K562 (cell line): ENCODE measurements around the gene MRPL3. TPM values are rescaled to one million over a fixed set of nuclear protein-coding genes. Genes with fewer than 3 reads are reported as not detected.

ENCODE experiments used
- BRD4 ChIP-seq: fragments of 200-600 bp; sonication (generic); IDR thresholded peaks from 2 replicates; pipeline ENCODE4 v1.6.1; 2017; ENCODE audit warnings: inconsistent platforms
- BRF1 ChIP-seq: IDR thresholded peaks from 3 replicates; pipeline ENCODE4 v1.6.1; 2011; ENCODE audit warnings: borderline replicate concordance, mild to moderate bottlenecking; ENCODE audit not compliant: insufficient read length; ENCODE audit errors: extremely low read depth
- DNMT1 ChIP-seq: fragments of 450-650 bp; IDR thresholded peaks from 2 replicates; pipeline ENCODE4 v1.6.1; 2016; ENCODE audit warnings: antibody characterized with exemption, mild to moderate bottlenecking
- EHMT2 ChIP-seq: fragments of 450-650 bp; IDR thresholded peaks from 2 replicates; pipeline ENCODE4 v1.6.1; 2018; ENCODE audit warnings: antibody characterized with exemption
- ERF ChIP-seq: fragments of 450-650 bp; formaldehyde crosslinking; IDR thresholded peaks from 2 replicates; pipeline ENCODE4 v1.4.0; 2020; ENCODE audit warnings: mild to moderate bottlenecking, mixed read lengths
- FOXA3 ChIP-seq, 2 experiments: fragments of 450-650 bp in 1 of 2; sonication (generic) in 1 of 2; formaldehyde crosslinking; IDR thresholded peaks in 1 of 2; conservative IDR thresholded peaks in 1 of 2; 2 replicates each; pipeline versions ENCODE4 v1.4.0 to v1.8.0; 2020 to 2022; ENCODE audit warnings: mild to moderate bottlenecking in 2 of 2, missing genetic modification reagents in 1 of 2
- MTF1 ChIP-seq: fragments of 250-450 bp; sonication (Bioruptor Pico); IDR thresholded peaks from 2 replicates; pipeline ENCODE4 v1.9.0; 2021; ENCODE audit warnings: moderate library complexity, mild to moderate bottlenecking, inconsistent platforms, borderline replicate concordance
- POLR2AphosphoS2 ChIP-seq: IDR thresholded peaks from 2 replicates; pipeline ENCODE4 v1.6.1; 2012; ENCODE audit warnings: low read length, improper control_type of control experiment
- POLR2G ChIP-seq: fragments of 200-400 bp; formaldehyde crosslinking; IDR thresholded peaks from 2 replicates; pipeline ENCODE4 v1.6.1; 2017; ENCODE audit warnings: low read depth, mild to moderate bottlenecking, antibody characterized with exemption, low read length, moderate library complexity
- TRIM24 ChIP-seq, 2 experiments: fragments of 450-650 bp; IDR thresholded peaks; 2 replicates each; pipeline ENCODE4 v1.6.1; 2016
- U2AF1 ChIP-seq: fragments of 200-400 bp; formaldehyde crosslinking; optimal IDR thresholded peaks from 2 replicates; pipeline ENCODE3; 2017; ENCODE audit warnings: mild to moderate bottlenecking, low read depth, low read length, moderate library complexity
- YBX1 ChIP-seq: fragments of 450-650 bp; IDR thresholded peaks from 2 replicates; pipeline ENCODE4 v1.7.1; 2016; ENCODE audit warnings: mild to moderate bottlenecking
- ZBTB40 ChIP-seq, 2 experiments: fragments of 450-650 bp in 1 of 2; sonication (generic) in 1 of 2; formaldehyde crosslinking in 1 of 2; IDR thresholded peaks; 2 replicates each; pipeline versions ENCODE4 v1.7.1 to v1.9.0; 2016 to 2022; ENCODE audit warnings: inconsistent platforms in 1 of 2, mild to moderate bottlenecking in 1 of 2, missing genetic modification reagents in 1 of 2
- ZNF121 ChIP-seq: sonication (generic); formaldehyde crosslinking; conservative IDR thresholded peaks from 2 replicates; pipeline ENCODE4 v1.8.0; 2022; ENCODE audit warnings: missing genetic modification reagents
- ZNF217 ChIP-seq: sonication (generic); formaldehyde crosslinking; IDR thresholded peaks from 2 replicates; pipeline ENCODE4 v1.8.0; 2022; ENCODE audit warnings: mild to moderate bottlenecking, missing genetic modification reagents
- ZNF436 ChIP-seq: fragments of 250-450, 450-650 bp; sonication (Bioruptor Pico); formaldehyde crosslinking; IDR thresholded peaks from 2 replicates; pipeline ENCODE4 v1.7.0; 2020; ENCODE audit warnings: mild to moderate bottlenecking
- ZNF583 ChIP-seq: fragments of 250-450 bp; sonication (Bioruptor Pico); IDR thresholded peaks from 2 replicates; pipeline ENCODE4 v1.4.0; 2020
- ZNF584 ChIP-seq: fragments of 200-800 bp; sonication (Bioruptor generic); IDR thresholded peaks from 2 replicates; pipeline ENCODE4 v1.6.1; 2016; ENCODE audit warnings: low read depth, mild to moderate bottlenecking, missing genetic modification characterization, missing compliant biosample characterization
- polyA plus RNA-seq, 8 experiments: library from polyadenylated mRNA; depleted of rRNA in 4 of 8; stranded (reverse) in 5 of 8; unstranded in 3 of 8; fragments of >200 nt; fragmentation: Nextera tagmentation in 2 of 8; fragmentation: Illumina TruSeq in 1 of 8; extraction: Ambion mirVana in 2 of 8; extraction: Trizol in 1 of 8; gene quantifications; 2 replicates each; pipeline versions ENCODE4 v1.2.1 to v1.2.3, GENCODE V29; 2011 to 2014; ENCODE audit warnings: inconsistent platforms in 1 of 8, missing spikeins in 1 of 8
- total RNA-seq, 7 experiments: library from RNA; depleted of rRNA in 6 of 7; stranded (reverse); fragments of >200 nt in 6 of 7; fragmentation: Illumina TruSeq in 2 of 7; extraction: Trizol in 2 of 7; gene quantifications; 2 replicates each; pipeline versions ENCODE4 v1.2.1 to v1.2.3, GENCODE V29; 2011 to 2021; ENCODE audit warnings: low replicate concordance in 1 of 7
- TF ChIP-seq, protein P1 (sequence below): fragments of 250-450 bp; sonication (Bioruptor Pico); IDR thresholded peaks from 2 replicates; pipeline ENCODE4 v1.5.0; 2021

The MRPL3 gene
- total and polyA plus RNA-seq, 9 of the 15 experiments (the other 6 are each of a cell fraction or from before 2014, with no cell fraction given) = 81.7 to 340 (median 190) TPM

GRCh38 chr3:131502530-131503319 lies at the start of gene MRPL3 (continued):
- TF ChIP-seq ZBTB40 (IDR thresholded peaks at IDR 0.05) (peak; percentile 98), ZBTB40 (CRISPR knock-in tag; IDR thresholded peaks at IDR 0.05) (0 out of 2 replicates have a peak, but pooled peaks have one; percentile 33), ZNF217 (CRISPR knock-in tag) (no peak), TRIM24 (IDR thresholded peaks at IDR 0.05) (peak in 1 of 2 experiments; percentile 96; a peak in 2 of 4 replicates), BRD4 (peak; percentile 85; the same call in 1 of the 2 replicates), MTF1 (CRISPR knock-in tag) (no peak), POLR2AphosphoS2 (no peak), ERF (CRISPR knock-in tag) (no peak), DNMT1 (no peak), ZNF583 (CRISPR knock-in tag) (no peak), POLR2G (peak; percentile 93), ZNF584 (no peak; the same call in 1 of the 2 replicates), BRF1 (no peak), YBX1 (no peak), U2AF1 (no peak), FOXA3 (CRISPR knock-in tag; conservative IDR thresholded peaks at IDR 0.05 in 1 of 2, IDR thresholded peaks at IDR 0.05 in 1 of 2) (no peak; a peak in 1 of 4 replicates), ZNF121 (CRISPR knock-in tag) (no peak), EHMT2 (peak; percentile 94), ZNF436 (CRISPR knock-in tag) (no peak)
- TF ChIP-seq, protein P1, sequence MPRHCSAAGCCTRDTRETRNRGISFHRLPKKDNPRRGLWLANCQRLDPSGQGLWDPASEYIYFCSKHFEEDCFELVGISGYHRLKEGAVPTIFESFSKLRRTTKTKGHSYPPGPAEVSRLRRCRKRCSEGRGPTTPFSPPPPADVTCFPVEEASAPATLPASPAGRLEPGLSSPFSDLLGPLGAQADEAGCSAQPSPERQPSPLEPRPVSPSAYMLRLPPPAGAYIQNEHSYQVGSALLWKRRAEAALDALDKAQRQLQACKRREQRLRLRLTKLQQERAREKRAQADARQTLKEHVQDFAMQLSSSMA (CRISPR knock-in tag) = no peak
